Common myeloid progenitor, CD34-positive (primary cell): ENCODE measurements around the gene MT3.
"Not testable (repeated sequence)": the region's sequence is repeated elsewhere in the genome, so short reads cannot be mapped to it uniquely, and the experiment has no call there.

Source experiments
- CTCF ChIA-PET: fragments of 350-600 bp; sonication (Branson Sonifier 250); formaldehyde crosslinking; loops from one replicate; lab custom pipeline; 2021; ENCODE audit warnings: antibody characterized with exemption; lab: Charles Lee
- POLR2A ChIA-PET: fragments of 350-600 bp; sonication (Branson Sonifier 250); formaldehyde crosslinking; loops from one replicate; lab custom pipeline; 2021; ENCODE audit warnings: antibody characterized with exemption; lab: Charles Lee
- DNase-seq, 3 donors: peaks; one replicate each; pipeline versions ENCODE4 v3.0.0 to v3.0.0-alpha.2; 2013
- H3K27ac ChIP-seq, 2 experiments: 1 replicate in 1 of 2; 2 replicates in 1 of 2; pipeline ENCODE4 v1.7.0; 2013; ENCODE audit warnings: inconsistent platforms in 2 of 2, low read length in 2 of 2, mild to moderate bottlenecking in 2 of 2, low read depth in 1 of 2, moderate library complexity in 1 of 2; ENCODE audit not compliant: severe bottlenecking in 2 of 2, insufficient read depth in 1 of 2, poor library complexity in 1 of 2
- H3K27me3 ChIP-seq, 5 experiments: replicated peaks in 2 of 5; 1 replicate in 3 of 5; 2 replicates in 2 of 5; pipeline versions ENCODE4 v1.6.1 to v1.7.0; 2013; ENCODE audit warnings: low read length in 4 of 5, mild to moderate bottlenecking in 2 of 5, moderate library complexity in 2 of 5, inconsistent platforms in 1 of 5; ENCODE audit not compliant: insufficient read depth in 5 of 5, control insufficient read depth in 4 of 5
- H3K36me3 ChIP-seq, 4 experiments: 1 replicate in 2 of 4; 2 replicates in 2 of 4; pipeline versions ENCODE4 v1.6.1 to v1.7.0; 2013; ENCODE audit warnings: low read length in 3 of 4, control low read depth in 1 of 4, mild to moderate bottlenecking in 1 of 4; ENCODE audit not compliant: control insufficient read depth in 4 of 4, insufficient read depth in 4 of 4
- H3K4me1 ChIP-seq, 4 experiments: 1 replicate in 3 of 4; 2 replicates in 1 of 4; pipeline versions ENCODE4 v1.6.1 to v1.7.1; 2013; ENCODE audit warnings: low read length in 3 of 4, mild to moderate bottlenecking in 3 of 4, control low read depth in 1 of 4, inconsistent platforms in 1 of 4, moderate library complexity in 1 of 4; ENCODE audit not compliant: control insufficient read depth in 4 of 4, insufficient read depth in 4 of 4; ENCODE audit errors: control extremely low read depth in 1 of 4
- H3K4me3 ChIP-seq, 7 experiments: 1 replicate in 4 of 7; 2 replicates in 3 of 7; pipeline versions ENCODE4 v1.5.1 to v1.7.0; 2013; ENCODE audit warnings: mild to moderate bottlenecking in 7 of 7, low read length in 6 of 7, moderate library complexity in 6 of 7, inconsistent platforms in 2 of 7, low read depth in 2 of 7, control low read depth in 1 of 7; ENCODE audit not compliant: insufficient read depth in 4 of 7, control insufficient read depth in 1 of 7; ENCODE audit errors: extremely low read depth in 1 of 7
- H3K9me3 ChIP-seq, 5 experiments: 1 replicate in 4 of 5; 2 replicates in 1 of 5; pipeline versions ENCODE4 v1.6.1 to v1.7.1; 2013; ENCODE audit warnings: low read length in 4 of 5, mild to moderate bottlenecking in 2 of 5, inconsistent platforms in 1 of 5, low read depth in 1 of 5, moderate library complexity in 1 of 5; ENCODE audit not compliant: control insufficient read depth in 4 of 5, insufficient read depth in 2 of 5; ENCODE audit errors: control extremely low read depth in 1 of 5
- WGBS: methylation state at CpG from one replicate; pipeline ENCODE4 v1.1.5; 2013; ENCODE audit not compliant: insufficient coverage; 5-methylcytosine and 5-hydroxymethylcytosine counted together

The MT3 gene

DNA sequence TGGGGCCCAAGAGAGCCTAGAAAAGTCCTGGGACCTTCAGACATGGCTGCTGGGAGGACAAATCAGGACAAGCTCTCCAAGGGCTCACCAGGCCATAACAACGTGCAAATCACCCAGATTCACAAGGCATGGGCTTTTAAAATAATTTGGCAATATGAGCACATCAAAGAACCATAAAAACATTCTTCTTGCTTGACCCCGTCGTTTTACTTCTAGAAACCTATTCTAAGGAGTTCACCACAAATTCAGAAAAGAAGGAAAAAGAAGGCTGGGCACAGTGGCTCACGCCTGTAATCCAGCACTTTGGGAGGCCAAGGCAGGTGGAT, 12.1 kb upstream of the MT3 start:
- Histone ChIP-seq H3K4me3 (no peak overlapping the region), H3K27ac (no peak overlapping the region), H3K4me1 (peaks cover 0 to 8% (median 3%) of the 10 kb centered on the region in 4 experiments), H3K36me3 (no peaks in the 10 kb centered on the region), H3K9me3 (peaks cover 0 to 4% (median 0%) of the 10 kb centered on the region in 5 experiments), H3K27me3 (peaks cover 0 to 2% (median 0%) of the 10 kb centered on the region in 5 experiments)
- no peak for DNase-seq
- POLR2A ChIA-PET: no interaction called here
- CTCF ChIA-PET: interaction anchor here (0.7 to 4.1 kb wide), 17 partner anchors 10 to 215 kb away, joined by 3 to 53 read pairs (median 4); no protein-coding TSS in a partner anchor
- no CpG with 5 or more reads among the region's 4 CpGs for WGBS

GRCh38 chr16:56580391-56581048, 8.8 kb upstream of the MT3 start:
- H3K36me3 ChIP-seq: no peaks in the 10 kb centered on the region
- ChIA-PET CTCF (interaction anchor here (3.0 to 4.4 kb wide), 3 partner anchors 12 to 122 kb away, joined by 13 to 23 read pairs (median 16); no protein-coding TSS in a partner anchor), POLR2A (no interaction called here)
- H3K4me3 ChIP-seq: no peak overlapping the region
- peaks cover 0 to 8% (median 0%) of the 10 kb centered on the region in 5 experiments for H3K27me3 ChIP-seq
- 83% methylated on average over 1 of the region's 6 CpGs for WGBS
- no peaks in the 10 kb centered on the region for H3K9me3 ChIP-seq
- H3K4me1 ChIP-seq: peaks cover 0 to 11% (median 3%) of the 10 kb centered on the region in 4 experiments
- H3K27ac ChIP-seq: no peak overlapping the region
- no peak for DNase-seq

GRCh38 chr16:56582911-56583310, 6.4 kb upstream of the MT3 start:
- H3K36me3 ChIP-seq, H3K27ac ChIP-seq, H3K4me3 ChIP-seq, DNase-seq, H3K9me3 ChIP-seq, POLR2A ChIA-PET: not testable (repeated sequence)
- 100% methylated on average over 1 of the region's 2 CpGs for WGBS
- Histone ChIP-seq H3K4me1 (peaks cover 0 to 11% (median 3%) of the 10 kb centered on the region in 4 experiments), H3K27me3 (peaks cover 2 to 17% (median 7%) of the 10 kb centered on the region in 5 experiments)
- CTCF ChIA-PET: interaction anchor here (0.9 to 4.4 kb wide), 6 partner anchors 9 to 119 kb away, joined by 3 to 23 read pairs (median 8); partner anchors contain the start of gene MT1E

DNA sequence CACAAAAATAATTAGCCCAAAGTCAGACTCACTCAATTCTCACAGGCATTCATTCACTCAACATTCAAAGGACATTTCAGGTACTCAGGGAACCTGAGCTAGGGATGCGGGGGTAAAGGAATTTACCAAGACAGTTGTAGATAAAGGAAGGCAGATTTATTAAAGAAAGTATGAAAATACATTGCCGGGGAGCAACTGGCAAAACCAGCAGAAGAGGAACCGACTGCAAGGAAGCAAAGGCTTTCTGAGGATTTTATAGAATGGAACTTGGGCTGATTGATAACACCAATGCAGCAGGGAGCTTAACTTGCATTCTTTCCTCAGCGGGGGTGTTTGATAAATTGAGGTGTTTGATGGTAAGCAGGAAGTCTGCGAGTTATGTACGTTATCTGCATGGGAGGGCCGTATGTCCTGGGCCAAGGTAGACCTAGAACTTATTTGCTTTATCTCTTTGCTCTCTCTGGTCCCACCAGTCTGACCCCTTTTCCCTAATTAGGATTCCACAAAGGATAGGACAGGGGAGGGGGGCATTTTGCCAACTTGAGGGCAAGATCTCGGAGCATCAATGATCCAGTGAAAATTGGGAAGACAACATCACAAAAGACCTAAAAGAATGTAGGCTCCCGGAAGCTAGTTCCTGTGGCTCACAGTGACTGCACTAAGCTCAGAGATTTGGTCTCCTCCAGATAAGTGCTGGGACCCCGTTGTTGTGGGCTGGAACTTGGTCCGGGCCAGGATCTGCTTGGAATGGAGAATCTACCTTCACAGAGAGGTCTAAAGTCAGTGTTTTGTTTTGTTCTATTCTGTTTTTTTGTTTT, 5.8 kb upstream of the MT3 start:
- Histone ChIP-seq H3K27me3 (peaks cover 2 to 24% (median 13%) of the 10 kb centered on the region in 5 experiments), H3K4me3 (no peak overlapping the region), H3K36me3 (no peaks in the 10 kb centered on the region), H3K27ac (no peak overlapping the region), H3K9me3 (no peaks in the 10 kb centered on the region), H3K4me1 (peaks cover 0 to 11% (median 3%) of the 10 kb centered on the region in 4 experiments)
- ChIA-PET POLR2A (no interaction called here), CTCF (interaction anchor here (0.9 to 4.4 kb wide), 5 partner anchors 10 to 118 kb away, joined by 3 to 23 read pairs (median 3); partner anchors contain the start of gene MT1E)
- 84% methylated on average over 11 of the region's 11 CpGs for WGBS
- DNase-seq: no peak

- Histone ChIP-seq H3K27ac (no peak overlapping the region), H3K9me3 (no peaks in the 10 kb centered on the region), H3K27me3 (peaks cover 3 to 31% (median 20%) of the 10 kb centered on the region in 5 experiments), H3K4me3 (no peak overlapping the region), H3K4me1 (peaks cover 0 to 17% (median 8%) of the 10 kb centered on the region in 4 experiments), H3K36me3 (no peaks in the 10 kb centered on the region)
- ChIA-PET POLR2A (no interaction called here), CTCF (interaction anchor here (1.0 kb wide), 1 partner anchor 11 kb away, joined by 3 read pairs; no protein-coding TSS in a partner anchor)
- 92% methylated on average over 11 of the region's 11 CpGs for WGBS
- DNase-seq: no peak
Measured at GRCh38 chr16:56584276-56584675, 5.1 kb upstream of the MT3 start.

DNA sequence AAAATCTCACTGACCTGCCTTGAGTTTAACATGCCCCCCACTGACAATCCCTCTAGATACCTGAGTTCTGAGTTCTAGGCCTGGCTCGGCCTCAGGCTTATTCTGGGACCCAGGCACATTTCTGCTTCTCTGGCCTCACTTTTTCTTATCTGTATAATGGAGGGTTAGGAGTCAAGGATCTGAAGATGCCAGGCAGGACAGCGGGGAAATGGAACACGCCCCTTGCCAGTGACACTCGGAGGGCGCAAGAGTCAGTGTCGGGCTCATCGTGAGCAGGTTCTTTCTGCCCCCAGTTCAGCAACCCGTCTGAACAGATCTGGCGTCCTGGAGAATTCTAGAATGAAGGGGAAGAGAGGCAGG, 567 bp upstream of the MT3 start:
- CTCF ChIA-PET: interaction anchor here (1.7 kb wide), 1 partner anchor 12 kb away, joined by 11 read pairs; no protein-coding TSS in a partner anchor
- DNase-seq: no peak
- Histone ChIP-seq H3K36me3 (no peaks in the 10 kb centered on the region), H3K4me3 (peak overlapping the region in 6 of 7 experiments; percentile 33 to 75 (median 60)), H3K27ac (no peak overlapping the region), H3K27me3 (peaks cover 3 to 43% (median 23%) of the 10 kb centered on the region in 5 experiments), H3K9me3 (no peaks in the 10 kb centered on the region), H3K4me1 (peaks cover 0 to 21% (median 19%) of the 10 kb centered on the region in 4 experiments)
- POLR2A ChIA-PET: no interaction called here
- 22% methylated on average over 7 of the region's 9 CpGs for WGBS
